ENCODE results near the gene GPHA2. TPM values are rescaled to one million over a fixed set of nuclear protein-coding genes. Genes with fewer than 3 reads are reported as not detected.

Gene GPHA2
- total and polyA plus RNA-seq, 9 donors: 0.45 to 1.6 (median 0.72) TPM; not detected in 2

DNA sequence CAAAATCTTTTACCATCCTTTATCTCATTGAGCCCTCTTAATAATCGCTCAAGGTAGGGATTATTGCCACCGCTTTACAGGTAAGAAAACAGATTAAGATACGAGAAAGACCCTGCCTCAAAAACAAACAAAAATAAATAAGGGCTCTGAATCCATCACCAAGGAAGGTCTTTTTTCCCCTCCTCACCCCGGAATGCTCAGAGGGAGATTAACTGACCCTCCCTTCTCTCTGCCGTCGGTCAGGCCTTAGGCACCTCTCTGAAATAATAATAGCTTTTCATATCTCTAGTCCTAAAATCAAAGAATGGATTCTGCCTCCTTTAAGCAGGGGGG, 18.1 kb downstream of the GPHA2 start:
- Histone ChIP-seq H3K4me1 (ENCODE audit: insufficient read depth) (peaks cover 6% of the 10 kb centered on the region), H3K36me3 (no peaks in the 10 kb centered on the region), H3K9me3 (no peaks in the 10 kb centered on the region), H3K27me3 (no peaks in the 10 kb centered on the region), H3K4me3 (peak overlapping the region; percentile 32), H3K27ac (peak overlapping the region in 1 of 2 donors; percentile 62)
- DNase-seq: no peak
- TF ChIP-seq POLR2A (IDR thresholded peaks at IDR 0.05): peak; percentile 30
- TF ChIP-seq, protein P1, sequence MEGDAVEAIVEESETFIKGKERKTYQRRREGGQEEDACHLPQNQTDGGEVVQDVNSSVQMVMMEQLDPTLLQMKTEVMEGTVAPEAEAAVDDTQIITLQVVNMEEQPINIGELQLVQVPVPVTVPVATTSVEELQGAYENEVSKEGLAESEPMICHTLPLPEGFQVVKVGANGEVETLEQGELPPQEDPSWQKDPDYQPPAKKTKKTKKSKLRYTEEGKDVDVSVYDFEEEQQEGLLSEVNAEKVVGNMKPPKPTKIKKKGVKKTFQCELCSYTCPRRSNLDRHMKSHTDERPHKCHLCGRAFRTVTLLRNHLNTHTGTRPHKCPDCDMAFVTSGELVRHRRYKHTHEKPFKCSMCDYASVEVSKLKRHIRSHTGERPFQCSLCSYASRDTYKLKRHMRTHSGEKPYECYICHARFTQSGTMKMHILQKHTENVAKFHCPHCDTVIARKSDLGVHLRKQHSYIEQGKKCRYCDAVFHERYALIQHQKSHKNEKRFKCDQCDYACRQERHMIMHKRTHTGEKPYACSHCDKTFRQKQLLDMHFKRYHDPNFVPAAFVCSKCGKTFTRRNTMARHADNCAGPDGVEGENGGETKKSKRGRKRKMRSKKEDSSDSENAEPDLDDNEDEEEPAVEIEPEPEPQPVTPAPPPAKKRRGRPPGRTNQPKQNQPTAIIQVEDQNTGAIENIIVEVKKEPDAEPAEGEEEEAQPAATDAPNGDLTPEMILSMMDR (IDR thresholded peaks at IDR 0.05): no peak
- WGBS, 3 donors: 1 to 5% (median 3%) methylated on average over 6 of the region's 6 CpGs
- intact Hi-C loops (cut with DNase I): loop anchor here in 1 of 4 donors (10.0 kb wide), 1 partner anchor 197 kb away; the partner anchor contains the start of genes TM7SF2 and ZNHIT2

DNA sequence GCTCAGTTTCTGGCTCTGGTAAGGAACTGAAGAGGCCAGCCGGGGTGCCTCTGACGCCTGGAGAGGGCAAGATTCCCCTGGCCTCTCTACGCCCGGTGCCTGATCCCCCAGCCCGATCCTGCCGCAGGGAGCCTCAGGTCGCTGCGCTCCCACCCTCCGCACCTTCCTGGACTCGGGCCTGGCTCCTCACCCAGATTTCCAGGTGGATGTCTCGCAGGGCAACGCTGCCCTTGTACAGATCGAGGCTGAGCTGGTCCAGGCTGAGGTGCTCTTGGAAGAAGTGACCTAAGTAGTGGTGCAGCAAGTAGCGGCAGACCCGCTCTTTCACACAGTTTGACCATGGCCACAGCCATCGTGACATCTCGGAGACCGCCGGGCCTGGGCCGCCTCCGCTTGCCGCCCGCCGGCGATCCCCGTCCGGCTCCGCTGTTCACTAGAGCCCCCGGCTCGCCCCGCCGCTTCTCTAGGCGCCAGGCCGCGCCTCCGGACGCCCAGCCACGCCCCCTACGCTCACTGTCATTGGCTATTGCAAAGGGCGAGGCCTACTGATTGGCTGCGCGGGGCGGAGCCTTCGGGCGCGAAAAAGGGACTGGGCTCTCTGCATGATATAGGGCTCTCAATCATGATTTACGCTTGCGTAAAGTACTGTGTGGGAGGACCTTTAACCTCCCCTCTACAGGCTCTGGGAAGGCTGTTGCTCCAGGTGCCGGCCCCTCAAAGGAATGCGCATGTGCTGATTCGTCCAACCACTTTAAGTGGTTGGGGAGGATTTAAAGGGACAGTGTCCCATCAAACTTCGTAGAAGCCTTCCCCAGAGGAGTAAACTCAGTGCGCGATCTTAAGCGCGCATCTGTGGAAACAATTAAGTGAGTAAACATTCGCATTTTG, 18.7 kb downstream of the GPHA2 start, which contains the start of gene ATG2A:
ATG2A (minus strand) TSS at position 435 of the 888 bp plus-strand sequence; CDS start at position 361, 74 bp downstream.
- WGBS, 3 donors: 0 to 1% (median 1%) methylated on average over 53 to 57 of the region's 57 CpGs
- intact Hi-C loops (cut with DNase I): loop anchor here in 1 of 4 donors (10.0 kb wide), 1 partner anchor 198 kb away; the partner anchor contains the start of genes TM7SF2 and ZNHIT2
- peak; percentile 80 for TF ChIP-seq POLR2A (IDR thresholded peaks at IDR 0.05)
- TF ChIP-seq, protein P1 (IDR thresholded peaks at IDR 0.05): no peak
- TF ChIP-seq EP300 (IDR thresholded peaks at IDR 0.05): no peak

GRCh38 chr11:64916040-64916774, 19.5 kb downstream of the GPHA2 start:
- Histone ChIP-seq H3K27ac (peak overlapping the region; percentile 58 to 64), H3K4me1 (ENCODE audit: insufficient read depth) (peaks cover 6% of the 10 kb centered on the region), H3K36me3 (no peaks in the 10 kb centered on the region), H3K27me3 (no peaks in the 10 kb centered on the region), H3K4me3 (peak overlapping the region; percentile 99), H3K9me3 (no peaks in the 10 kb centered on the region)
- peak; percentile 68 to 78 (median 71) for DNase-seq
- WGBS, 3 donors: 4 to 6% (median 5%) methylated on average over 23 of the region's 23 CpGs
- intact Hi-C loops (cut with DNase I): loop anchor here in 1 of 4 donors (10.0 kb wide), 1 partner anchor 199 kb away; the partner anchor contains the start of genes TM7SF2 and ZNHIT2
- TF ChIP-seq EP300 (IDR thresholded peaks at IDR 0.05): no peak
- TF ChIP-seq POLR2A (IDR thresholded peaks at IDR 0.05): peak; percentile 11

More for the DNA sequence above, 18.7 kb downstream of the GPHA2 start, which contains the start of gene ATG2A:
- Histone ChIP-seq H3K4me3 (peak within 1 kb of the TSS; percentile 99), H3K36me3 (no peaks in the 10 kb centered on the region), H3K9me3 (no peaks in the 10 kb centered on the region), H3K27ac (peak within 1 kb of the TSS; percentile 58 to 64), H3K27me3 (no peaks in the 10 kb centered on the region), H3K4me1 (ENCODE audit: insufficient read depth) (peaks cover 6% of the 10 kb centered on the region)
- peak; percentile 99 for DNase-seq

DNA sequence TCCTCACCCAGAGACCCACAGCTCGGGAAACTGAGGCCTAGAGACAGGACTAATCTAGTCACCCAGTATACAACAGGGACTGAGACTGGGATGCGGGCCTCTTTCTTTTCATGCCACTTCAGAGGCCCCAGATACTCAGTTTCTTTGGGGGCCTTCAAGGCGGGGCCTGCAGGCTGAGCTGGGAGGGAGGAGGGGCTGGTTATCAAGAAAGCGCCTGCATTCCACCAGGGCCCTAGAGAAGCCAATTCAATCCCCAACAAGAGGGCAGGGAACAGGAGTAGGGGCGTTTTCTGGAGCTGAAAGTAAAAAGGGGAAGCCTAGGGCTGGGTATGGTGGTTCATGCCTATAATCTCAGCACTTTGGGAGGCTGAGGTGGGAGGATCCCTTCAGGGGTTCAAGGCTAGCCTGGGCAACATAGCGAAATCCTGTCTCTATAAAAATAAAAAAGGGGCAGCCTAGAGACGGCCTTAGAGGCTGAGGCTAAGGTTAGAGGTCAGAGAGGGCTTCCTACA, 20.3 kb downstream of the GPHA2 start:
- TF ChIP-seq POLR2A (IDR thresholded peaks at IDR 0.05): no peak
- no peak for DNase-seq
- H3K27ac ChIP-seq: peak overlapping the region in 1 of 2 donors; percentile 58
- H3K27me3 ChIP-seq: no peaks in the 10 kb centered on the region
- intact Hi-C loops (cut with DNase I): loop anchor here in 1 of 4 donors (10.0 kb wide), 1 partner anchor 199 kb away; the partner anchor contains the start of genes TM7SF2 and ZNHIT2
- H3K4me1 ChIP-seq (ENCODE audit: insufficient read depth): peaks cover 6% of the 10 kb centered on the region
- no peaks in the 10 kb centered on the region for H3K9me3 ChIP-seq
- no peaks in the 10 kb centered on the region for H3K36me3 ChIP-seq
- peak overlapping the region; percentile 99 for H3K4me3 ChIP-seq
- 64 to 68% (median 68%) methylated on average over 7 of the region's 7 CpGs for WGBS, 3 donors

- Histone ChIP-seq H3K9me3 (no peaks in the 10 kb centered on the region), H3K36me3 (no peaks in the 10 kb centered on the region), H3K27ac (no peak overlapping the region), H3K4me3 (no peak overlapping the region), H3K4me1 (ENCODE audit: insufficient read depth) (peaks cover 6% of the 10 kb centered on the region), H3K27me3 (no peaks in the 10 kb centered on the region)
- 92 to 93% (median 92%) methylated on average over 13 to 17 of the region's 17 CpGs for WGBS, 3 donors
- intact Hi-C loops (cut with DNase I): loop anchor here in 1 of 4 donors (10.0 kb wide), 1 partner anchor 201 kb away; the partner anchor contains the start of genes TM7SF2 and ZNHIT2
- TF ChIP-seq EP300 (IDR thresholded peaks at IDR 0.05): no peak
- TF ChIP-seq POLR2A (IDR thresholded peaks at IDR 0.05): no peak
- TF ChIP-seq, protein P1 (IDR thresholded peaks at IDR 0.05): no peak
- DNase-seq: no peak
Observed at GRCh38 chr11:64914123-64914522, 21.6 kb downstream of the GPHA2 start.

Data from ovary (tissue), 9 donors.